ENCODE results near the gene KIAA0319L.

GRCh38 chr1:35432231-35432630 is 125.0 kb downstream of the KIAA0319L start:
- no peak for TF ChIP-seq POLR2A (IDR thresholded peaks at IDR 0.05)
- no peak for TF ChIP-seq CTCF (IDR thresholded peaks at IDR 0.05)
